Suppressor macrophage (primary cell): ENCODE data around the gene SYNE4.

ENCODE experiments used
- DNase-seq, 4 experiments: peaks; one replicate each; pipeline ENCODE4 v3.0.0-alpha.2; 2020 to 2022

Gene SYNE4

GRCh38 chr19:36026091-36026876 is 17.7 kb upstream of the SYNE4 start:
- no peak for DNase-seq

- DNase-seq = no peak
These were observed 16.9 kb upstream of the SYNE4 start for GRCh38 chr19:36025541-36025940.

- no peak for DNase-seq
These were observed 14.8 kb upstream of the SYNE4 start for GRCh38 chr19:36023432-36023831.

GRCh38 chr19:36019061-36019670 is 10.6 kb upstream of the SYNE4 start:
- DNase-seq = no peak

- peak; percentile 100 for DNase-seq
These were observed 5.7 kb upstream of the SYNE4 start, which contains the start of gene ALKBH6 for GRCh38 chr19:36014012-36014924. ALKBH6 (minus strand) TSS chr19:36014213; CDS start chr19:36013397, 816 bp downstream.

- no peak for DNase-seq
These were observed 4.8 kb upstream of the SYNE4 start for GRCh38 chr19:36013280-36014011.

- DNase-seq = no peak
These were observed 1.8 kb upstream of the SYNE4 start for GRCh38 chr19:36010402-36010801.

- no peak for DNase-seq
These were observed 1.2 kb upstream of the SYNE4 start for GRCh38 chr19:36009633-36010379.

- peak; percentile 52 to 83 (median 68) for DNase-seq
These were observed 607 bp upstream of the SYNE4 start for GRCh38 chr19:36009220-36009619.

GRCh38 chr19:36006955-36007354 is 1.7 kb downstream of the SYNE4 start:
- DNase-seq = no peak

GRCh38 chr19:36003284-36003683 is 5.3 kb downstream of the SYNE4 start:
- DNase-seq = no peak

GRCh38 chr19:36001605-36002004 is 7.0 kb downstream of the SYNE4 start:
- no peak for DNase-seq

- no peak for DNase-seq
These were observed 11.8 kb downstream of the SYNE4 start for GRCh38 chr19:35996777-35997176.

GRCh38 chr19:35995048-35995993 is 13.3 kb downstream of the SYNE4 start, which contains the start of gene SDHAF1:
SDHAF1 (plus strand) TSS chr19:35995188; CDS start chr19:35995275, 87 bp downstream.
- peak; percentile 97 to 98 (median 98) for DNase-seq

GRCh38 chr19:35993923-35994598 is 14.6 kb downstream of the SYNE4 start:
- peak in 2 of 4 experiments; percentile 11 to 36 for DNase-seq

GRCh38 chr19:35992907-35993765 is 15.5 kb downstream of the SYNE4 start:
- DNase-seq = peak in 3 of 4 experiments; percentile 17 to 22 (median 20)

- no peak for DNase-seq
These were observed 16.7 kb downstream of the SYNE4 start for GRCh38 chr19:35991731-35992450.
